Neural progenitor cell (in vitro differentiated cells): ENCODE measurements around the gene NEUROG3.

ENCODE experiments used
- EZH2 ChIP-seq: fragments of 200-600 bp; sonication (generic); IDR thresholded peaks from 2 replicates; pipeline ENCODE4 v1.6.1; 2017; ENCODE audit warnings: antibody characterized with exemption, mild to moderate bottlenecking, moderate library complexity
- TF ChIP-seq, protein P1 (sequence below): fragments of 200-600 bp; sonication (generic); IDR thresholded peaks from 2 replicates; pipeline ENCODE4 v1.5.1; 2017; ENCODE audit warnings: antibody characterized with exemption, mild to moderate bottlenecking

DNA sequence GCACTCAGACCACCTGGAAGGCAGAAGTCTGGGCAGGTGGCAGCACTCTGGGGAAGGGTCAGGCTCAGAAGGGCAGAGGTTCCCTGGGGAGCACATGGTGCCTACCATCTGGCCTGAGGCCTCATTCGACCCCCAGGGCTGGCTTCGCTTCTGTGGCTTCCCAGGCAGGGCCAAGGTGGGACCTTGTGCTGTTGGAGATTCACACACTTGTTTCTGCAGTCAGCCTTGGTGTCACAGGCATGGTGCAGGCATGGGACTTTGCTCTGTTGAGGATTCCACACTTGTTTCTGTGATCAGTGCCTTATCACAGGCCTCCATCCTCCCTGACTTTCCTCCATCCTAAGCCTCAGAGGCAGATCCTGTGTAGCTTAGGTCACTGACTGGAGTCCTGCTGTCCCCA is 45.5 kb upstream of the NEUROG3 start:
- TF ChIP-seq, protein P1, sequence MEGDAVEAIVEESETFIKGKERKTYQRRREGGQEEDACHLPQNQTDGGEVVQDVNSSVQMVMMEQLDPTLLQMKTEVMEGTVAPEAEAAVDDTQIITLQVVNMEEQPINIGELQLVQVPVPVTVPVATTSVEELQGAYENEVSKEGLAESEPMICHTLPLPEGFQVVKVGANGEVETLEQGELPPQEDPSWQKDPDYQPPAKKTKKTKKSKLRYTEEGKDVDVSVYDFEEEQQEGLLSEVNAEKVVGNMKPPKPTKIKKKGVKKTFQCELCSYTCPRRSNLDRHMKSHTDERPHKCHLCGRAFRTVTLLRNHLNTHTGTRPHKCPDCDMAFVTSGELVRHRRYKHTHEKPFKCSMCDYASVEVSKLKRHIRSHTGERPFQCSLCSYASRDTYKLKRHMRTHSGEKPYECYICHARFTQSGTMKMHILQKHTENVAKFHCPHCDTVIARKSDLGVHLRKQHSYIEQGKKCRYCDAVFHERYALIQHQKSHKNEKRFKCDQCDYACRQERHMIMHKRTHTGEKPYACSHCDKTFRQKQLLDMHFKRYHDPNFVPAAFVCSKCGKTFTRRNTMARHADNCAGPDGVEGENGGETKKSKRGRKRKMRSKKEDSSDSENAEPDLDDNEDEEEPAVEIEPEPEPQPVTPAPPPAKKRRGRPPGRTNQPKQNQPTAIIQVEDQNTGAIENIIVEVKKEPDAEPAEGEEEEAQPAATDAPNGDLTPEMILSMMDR = no peak
- TF ChIP-seq EZH2 = no peak
